ENCODE measurements around the gene DMP1.

- TF ChIP-seq SMC3 (IDR thresholded peaks at IDR 0.05; ENCODE audit: low read length) (no peak), CTCF (CRISPR knock-in tag; IDR thresholded peaks at IDR 0.05) (no peak), ZNF253 (CRISPR knock-in tag; IDR thresholded peaks at IDR 0.05; ENCODE audit: borderline replicate concordance) (no peak), ATF2 (CRISPR knock-in tag; IDR thresholded peaks at IDR 0.05) (no peak)
Observed at GRCh38 chr4:87669373-87669772, 19.3 kb downstream of the DMP1 start.
